Body of pancreas (tissue), 4 donors: ENCODE data around the gene SERPINH1. TPM values are rescaled to one million over a fixed set of nuclear protein-coding genes. Genes with fewer than 3 reads are reported as not detected.

ENCODE experiments used
- ATAC-seq: fragments of 150-250 bp; one replicate; pipeline ENCODE4 v1.9.1; 2016
- DNase-seq, 4 donors: peaks; one replicate each; pipeline ENCODE4 v3.0.0-alpha.2; 2019
- H3K27ac ChIP-seq, 4 donors: fragments of 200-600 bp; sonication (generic); 1 replicate in 3 of 4; 2 replicates in 1 of 4; pipeline versions ENCODE4 v1.5.1 to v1.6.1; 2016 to 2019; ENCODE audit warnings: mild to moderate bottlenecking in 1 of 4, mixed read lengths in 1 of 4, moderate library complexity in 1 of 4
- H3K27me3 ChIP-seq, 2 donors: fragments of 200-600 bp; sonication (generic); one replicate each; pipeline ENCODE4 v1.6.0; 2016; ENCODE audit warnings: mild to moderate bottlenecking in 1 of 2
- H3K36me3 ChIP-seq, 2 donors: fragments of 200-600 bp; sonication (generic); replicated peaks in 1 of 2; 2 replicates each; pipeline ENCODE4 v1.5.1; 2016; ENCODE audit warnings: low read depth in 2 of 2; ENCODE audit not compliant: insufficient read depth in 1 of 2
- H3K4me1 ChIP-seq: fragments of 200-600 bp; sonication (generic); one replicate; pipeline ENCODE4 v1.6.0; 2016
- H3K4me3 ChIP-seq, 2 donors: fragments of 200-600 bp; sonication (generic); 1 replicate in 1 of 2; 2 replicates in 1 of 2; pipeline ENCODE4 v1.5.1; 2016 to 2019
- H3K9me3 ChIP-seq, 3 donors: fragments of 200-600 bp; sonication (generic); 1 replicate in 2 of 3; 2 replicates in 1 of 3; pipeline ENCODE4 v1.5.1; 2016
- POLR2A ChIP-seq, 3 donors: fragments of 450-650 bp; IDR thresholded peaks; one replicate each; pipeline ENCODE4 v1.6.1; 2016; ENCODE audit warnings: antibody characterized with exemption in 3 of 3, mild to moderate bottlenecking in 2 of 3
- WGBS, 2 donors: methylation state at CpG; one replicate each; pipeline ENCODE4 v1.1.5; 2017; 5-methylcytosine and 5-hydroxymethylcytosine counted together
- intact Hi-C: fragments of 100-400 bp; cut with DNase I; formaldehyde crosslinking; loops from one replicate; pipeline ENCODE4 v1.15.1; 2023
- total RNA-seq, 2 donors: library from RNA; depleted of rRNA; stranded (reverse); fragments of >200 nt; gene quantifications; one replicate each; pipeline ENCODE4 v1.1.0, GENCODE V29; 2016
- TF ChIP-seq, protein P1 (sequence below), 7 experiments: fragments of 450-650 bp in 4 of 7; fragments of 200-600 bp in 3 of 7; sonication (generic) in 3 of 7; IDR thresholded peaks; one replicate each; pipeline ENCODE4 v1.5.1; 2016 to 2019; ENCODE audit warnings: antibody characterized with exemption in 7 of 7

The SERPINH1 gene
- total RNA-seq, 2 donors from 2014 or later: 78.3 to 166 TPM

DNA sequence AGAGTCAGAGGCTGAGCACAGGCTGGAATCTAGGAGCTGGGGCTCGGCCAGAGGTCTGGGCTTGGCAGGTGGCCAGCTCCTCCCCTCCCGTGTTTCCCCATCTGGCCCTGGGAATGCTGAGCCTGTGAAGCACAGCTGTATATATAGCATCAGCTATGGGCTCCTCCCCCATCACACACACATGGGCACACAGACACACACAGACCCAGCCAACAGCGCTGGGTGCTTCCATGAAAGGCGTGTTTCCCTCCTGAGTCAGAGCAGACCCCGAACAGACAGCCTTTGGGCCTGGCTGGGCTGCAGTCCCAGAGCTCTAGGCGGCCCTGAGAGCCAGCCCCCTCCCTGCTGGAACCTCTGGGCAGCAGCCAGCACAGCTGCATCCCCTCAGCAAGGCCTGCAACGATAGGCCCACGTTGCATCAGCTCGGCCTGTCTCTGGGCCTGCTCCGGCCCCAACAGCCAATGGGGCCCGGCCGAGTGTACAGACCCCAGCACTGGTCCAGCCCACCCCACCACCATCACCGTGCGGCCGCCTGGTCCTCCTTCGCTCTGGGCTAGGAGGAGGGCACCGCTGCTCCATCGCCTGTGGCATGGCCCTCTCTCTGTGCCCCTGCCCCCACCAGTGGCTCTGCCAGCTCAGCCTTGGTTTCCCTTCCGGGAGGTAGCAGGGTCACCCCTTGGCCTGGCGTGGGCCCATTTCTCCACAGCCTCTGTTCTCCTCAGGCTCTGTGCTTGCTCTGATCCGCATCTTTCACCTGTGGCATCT is 7.6 kb upstream of the SERPINH1 start:
- intact Hi-C loops: no loop called here
- H3K27ac ChIP-seq: peak overlapping the region in 1 of 4 donors; percentile 20
- peak; percentile 63 for ATAC-seq
- peaks cover 5% of the 10 kb centered on the region for H3K4me1 ChIP-seq
- no peaks in the 10 kb centered on the region for H3K9me3 ChIP-seq
- H3K27me3 ChIP-seq: no peaks in the 10 kb centered on the region
- WGBS, 2 donors: 69 to 71% methylated on average over 15 to 20 of the region's 21 CpGs
- no peak overlapping the region for H3K4me3 ChIP-seq
- no peaks in the 10 kb centered on the region for H3K36me3 ChIP-seq
- TF ChIP-seq, protein P1, sequence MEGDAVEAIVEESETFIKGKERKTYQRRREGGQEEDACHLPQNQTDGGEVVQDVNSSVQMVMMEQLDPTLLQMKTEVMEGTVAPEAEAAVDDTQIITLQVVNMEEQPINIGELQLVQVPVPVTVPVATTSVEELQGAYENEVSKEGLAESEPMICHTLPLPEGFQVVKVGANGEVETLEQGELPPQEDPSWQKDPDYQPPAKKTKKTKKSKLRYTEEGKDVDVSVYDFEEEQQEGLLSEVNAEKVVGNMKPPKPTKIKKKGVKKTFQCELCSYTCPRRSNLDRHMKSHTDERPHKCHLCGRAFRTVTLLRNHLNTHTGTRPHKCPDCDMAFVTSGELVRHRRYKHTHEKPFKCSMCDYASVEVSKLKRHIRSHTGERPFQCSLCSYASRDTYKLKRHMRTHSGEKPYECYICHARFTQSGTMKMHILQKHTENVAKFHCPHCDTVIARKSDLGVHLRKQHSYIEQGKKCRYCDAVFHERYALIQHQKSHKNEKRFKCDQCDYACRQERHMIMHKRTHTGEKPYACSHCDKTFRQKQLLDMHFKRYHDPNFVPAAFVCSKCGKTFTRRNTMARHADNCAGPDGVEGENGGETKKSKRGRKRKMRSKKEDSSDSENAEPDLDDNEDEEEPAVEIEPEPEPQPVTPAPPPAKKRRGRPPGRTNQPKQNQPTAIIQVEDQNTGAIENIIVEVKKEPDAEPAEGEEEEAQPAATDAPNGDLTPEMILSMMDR (IDR thresholded peaks at IDR 0.05): no peak
- TF ChIP-seq POLR2A (IDR thresholded peaks at IDR 0.05): peak in 2 of 3 donors; percentile 22 to 30
- peak; percentile 36 to 71 (median 64) for DNase-seq

DNA sequence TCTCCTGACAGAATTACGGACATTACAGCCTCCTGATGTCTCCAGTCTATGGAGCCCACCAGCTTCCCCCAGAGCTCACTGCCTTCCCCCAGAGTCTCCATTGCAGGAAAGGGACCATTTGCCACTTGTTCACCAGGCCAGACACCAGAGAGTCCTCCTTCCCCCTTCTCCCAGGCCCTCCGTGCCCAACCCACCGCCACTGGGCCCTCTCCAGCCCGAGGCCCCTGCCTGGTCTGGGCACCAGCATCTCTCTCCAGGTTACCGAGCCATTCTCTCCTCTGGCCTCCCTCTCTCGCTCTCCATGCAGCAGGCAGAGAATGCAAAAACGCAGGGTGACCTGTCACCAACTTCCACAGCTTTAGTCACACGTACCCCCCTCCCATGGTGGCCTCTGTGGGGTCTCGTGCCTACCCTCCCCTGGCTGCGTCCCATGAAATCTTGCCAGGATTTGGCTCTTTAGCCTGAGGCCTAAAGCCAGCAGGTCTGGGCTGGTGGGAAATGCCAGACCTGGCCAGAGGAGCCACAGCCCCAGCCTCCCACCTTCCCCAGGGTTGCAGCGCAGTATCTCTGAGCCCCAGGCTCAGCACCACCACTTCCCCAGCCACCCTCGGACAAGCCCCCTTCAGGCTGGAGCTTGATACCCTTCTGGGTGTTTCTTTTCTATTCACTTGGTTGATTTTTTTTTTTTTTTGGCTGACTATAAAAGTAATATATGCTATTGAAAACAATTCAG is 6.8 kb upstream of the SERPINH1 start:
- H3K9me3 ChIP-seq: no peaks in the 10 kb centered on the region
- 83 to 89% methylated on average over 12 of the region's 12 CpGs for WGBS, 2 donors
- no peak for ATAC-seq
- no peaks in the 10 kb centered on the region for H3K27me3 ChIP-seq
- H3K4me1 ChIP-seq: peaks cover 5% of the 10 kb centered on the region
- intact Hi-C loops: no loop called here
- no peak for DNase-seq
- no peaks in the 10 kb centered on the region for H3K36me3 ChIP-seq
- TF ChIP-seq, protein P1 (IDR thresholded peaks at IDR 0.05): no peak
- no peak for TF ChIP-seq POLR2A (IDR thresholded peaks at IDR 0.05)
- no peak overlapping the region for H3K4me3 ChIP-seq
- H3K27ac ChIP-seq: peak overlapping the region in 1 of 4 donors; percentile 20

DNA sequence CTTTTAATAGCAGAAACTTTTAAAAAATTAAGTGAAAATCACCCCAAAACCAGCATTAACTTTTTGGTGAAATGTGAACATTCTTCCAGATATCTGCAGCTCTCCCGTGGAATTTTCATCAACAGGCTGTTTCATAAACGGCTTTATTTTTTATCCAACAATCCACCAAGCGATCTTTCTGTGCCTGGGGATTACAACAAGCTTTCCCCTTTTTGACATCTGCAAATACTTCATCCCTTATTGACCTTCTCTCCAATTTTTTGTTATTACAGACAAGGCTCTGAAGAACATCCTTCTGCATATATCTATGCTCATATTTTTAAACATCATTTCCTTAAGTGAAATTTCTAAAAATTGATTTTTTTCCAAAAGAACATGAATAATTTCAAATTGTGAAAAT is 5.8 kb upstream of the SERPINH1 start:
- ATAC-seq (no peak), DNase-seq (no peak)
- peaks cover 7% of the 10 kb centered on the region for H3K4me1 ChIP-seq
- intact Hi-C loops: no loop called here
- TF ChIP-seq, protein P1 (IDR thresholded peaks at IDR 0.05): no peak
- no peak for TF ChIP-seq POLR2A (IDR thresholded peaks at IDR 0.05)
- 59 to 71% methylated on average over 3 of the region's 3 CpGs for WGBS, 2 donors
- no peaks in the 10 kb centered on the region for H3K27me3 ChIP-seq
- no peak overlapping the region for H3K4me3 ChIP-seq
- H3K36me3 ChIP-seq: no peaks in the 10 kb centered on the region
- H3K9me3 ChIP-seq: no peaks in the 10 kb centered on the region
- no peak overlapping the region for H3K27ac ChIP-seq

DNA sequence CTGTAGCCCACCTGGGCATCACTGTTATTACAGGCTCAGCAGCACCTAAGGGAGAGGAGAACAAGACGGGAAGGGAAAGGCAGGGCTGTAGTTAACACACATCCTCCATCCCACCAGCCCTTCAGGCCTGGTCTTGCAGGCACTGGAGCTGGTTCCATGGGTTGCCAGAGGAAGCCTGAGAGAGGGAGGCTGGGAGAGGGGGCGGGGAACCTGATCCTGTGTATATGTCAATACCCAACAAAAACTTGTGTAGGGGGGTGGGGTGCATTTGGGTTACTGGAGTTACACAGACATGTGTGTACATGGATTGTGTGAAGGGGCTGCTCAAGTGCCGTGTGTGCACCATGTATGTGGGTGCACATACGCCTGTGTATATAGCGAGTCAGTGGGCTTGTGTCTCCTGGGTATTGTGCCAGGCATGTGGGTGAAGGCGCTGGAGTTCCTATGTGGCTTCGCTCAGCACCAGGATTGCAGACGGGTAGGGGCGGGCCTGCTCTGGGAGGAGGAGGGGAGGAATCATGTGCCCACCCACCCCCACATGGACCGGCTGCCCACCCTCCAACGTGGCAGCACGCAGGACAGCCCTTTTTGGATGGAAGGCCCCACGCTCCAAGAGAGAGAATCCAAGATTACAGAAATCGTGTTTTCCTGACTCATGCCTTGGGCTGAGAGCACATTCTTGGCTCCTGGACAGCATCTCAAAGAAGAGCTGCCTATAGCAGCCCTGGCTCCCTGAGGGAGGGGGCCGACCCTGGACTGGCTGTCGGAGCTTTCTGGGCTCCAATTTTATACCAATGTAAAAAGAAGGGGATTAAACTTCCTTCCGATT is 4.2 kb upstream of the SERPINH1 start:
- peak overlapping the region in 3 of 4 donors; percentile 26 to 65 (median 42) for H3K27ac ChIP-seq
- 68 to 74% methylated on average over 6 to 17 of the region's 17 CpGs for WGBS, 2 donors
- H3K36me3 ChIP-seq: no peaks in the 10 kb centered on the region
- H3K9me3 ChIP-seq: no peaks in the 10 kb centered on the region
- no peak for DNase-seq
- TF ChIP-seq, protein P1 (IDR thresholded peaks at IDR 0.05): no peak
- TF ChIP-seq POLR2A (IDR thresholded peaks at IDR 0.05): no peak
- no peaks in the 10 kb centered on the region for H3K27me3 ChIP-seq
- intact Hi-C loops: no loop called here
- H3K4me1 ChIP-seq: peaks cover 13% of the 10 kb centered on the region
- H3K4me3 ChIP-seq: no peak overlapping the region
- ATAC-seq: no peak
